HG03025 (cell line): Measurements from ENCODE around the gene SIX5.
A peak's percentile ranks its signal among the peaks of the same experiment; 100 is the strongest.
"Not testable (repeated sequence)": the region's sequence is repeated elsewhere in the genome, so short reads cannot be mapped to it uniquely, and the experiment has no call there.

ENCODE experiments used
- ATAC-seq: cut with Tn5 transposase; IDR thresholded peaks from one replicate; pipeline ENCODE4 v1.9.1; 2021; ENCODE audit warnings: mild to moderate bottlenecking, moderate library complexity; ENCODE audit not compliant: unreplicated experiment, low FRiP score

The SIX5 gene

GRCh38 chr19:45768984-45769782 is at the start of gene SIX5:
SIX5 (minus strand) TSS chr19:45769252; CDS start chr19:45768844, 408 bp downstream.
- ATAC-seq, result peak; percentile 34

GRCh38 chr19:45817725-45818301 is 48.8 kb upstream of the SIX5 start:
- ATAC-seq, result no peak

- ATAC-seq, result peak; percentile 52
Measured at GRCh38 chr19:45817010-45817724, 48.1 kb upstream of the SIX5 start.

- ATAC-seq, result no peak
Measured at GRCh38 chr19:45816236-45817009, 47.4 kb upstream of the SIX5 start.

- ATAC-seq, result no peak
Measured at GRCh38 chr19:45815481-45816216, 46.6 kb upstream of the SIX5 start.

- ATAC-seq, result no peak
Measured at GRCh38 chr19:45814851-45815480, 45.9 kb upstream of the SIX5 start, which contains the start of gene RSPH6A. RSPH6A (minus strand) TSS chr19:45815308; CDS start chr19:45815176, 132 bp downstream.

GRCh38 chr19:45814166-45814780 is 45.2 kb upstream of the SIX5 start:
- no peak for ATAC-seq

- no peak for ATAC-seq
Measured at GRCh38 chr19:45812297-45812696, 43.2 kb upstream of the SIX5 start.

- ATAC-seq, result no peak
Measured at GRCh38 chr19:45809643-45810159, 40.6 kb upstream of the SIX5 start.

GRCh38 chr19:45805719-45806118 is 36.7 kb upstream of the SIX5 start:
- ATAC-seq, result no peak

GRCh38 chr19:45804959-45805230 is 35.8 kb upstream of the SIX5 start:
- no peak for ATAC-seq

GRCh38 chr19:45804140-45804958 is 35.3 kb upstream of the SIX5 start:
- no peak for ATAC-seq

- ATAC-seq, result no peak
Measured at GRCh38 chr19:45801603-45802175, 32.6 kb upstream of the SIX5 start.

- no peak for ATAC-seq
Measured at GRCh38 chr19:45800070-45800553, 31.1 kb upstream of the SIX5 start.

GRCh38 chr19:45799541-45799940 is 30.5 kb upstream of the SIX5 start:
- not testable (repeated sequence) for ATAC-seq

GRCh38 chr19:45798995-45799517 is 30.0 kb upstream of the SIX5 start:
- ATAC-seq, result no peak

GRCh38 chr19:45794627-45795026 is 25.6 kb upstream of the SIX5 start:
- no peak for ATAC-seq
